Activated CD4-positive, alpha-beta memory T cell treated with anti-CD3 and anti-CD28 coated beads, Interleukin-2, amount 10 ng/mL, durations not matched to agents 7 days and 5 days (primary cell): ENCODE measurements around the gene DCAF10. TPM values are rescaled to one million over a fixed set of nuclear protein-coding genes. Genes with fewer than 3 reads are reported as not detected.

Experiments
- CTCF ChIA-PET: fragments of 350-600 bp; sonication (Branson Sonifier 250); formaldehyde crosslinking; loops from one replicate; lab custom pipeline; 2021; ENCODE audit warnings: antibody characterized with exemption, inconsistent platforms; lab: Charles Lee
- POLR2A ChIA-PET: fragments of 350-600 bp; sonication (Branson Sonifier 250); formaldehyde crosslinking; loops from one replicate; lab custom pipeline; 2021; ENCODE audit warnings: antibody characterized with exemption; lab: Charles Lee
- DNase-seq: peaks from one replicate; pipeline ENCODE4 v3.0.0-alpha.2; 2020
- H3K27ac Mint-ChIP-seq: one replicate; pipeline ENCODE4 v1.8.0; 2021; ENCODE audit warnings: mild to moderate bottlenecking, mixed read lengths
- H3K27me3 Mint-ChIP-seq: one replicate; pipeline ENCODE4 v1.8.0; 2021; ENCODE audit warnings: mixed read lengths
- H3K36me3 Mint-ChIP-seq: one replicate; pipeline ENCODE4 v1.8.0; 2021; ENCODE audit warnings: low read depth, mixed read lengths
- H3K4me1 Mint-ChIP-seq: one replicate; pipeline ENCODE4 v1.8.0; 2021; ENCODE audit warnings: mixed read lengths
- H3K4me3 Mint-ChIP-seq: one replicate; pipeline ENCODE4 v1.8.0; 2021; ENCODE audit warnings: mild to moderate bottlenecking, mixed read lengths
- H3K9me3 Mint-ChIP-seq: one replicate; pipeline ENCODE4 v1.8.0; 2021; ENCODE audit warnings: mixed read lengths
- total RNA-seq, 2 experiments: library from RNA; stranded (reverse); gene quantifications; one replicate each; pipeline ENCODE4 v1.2.3, GENCODE V29; 2021

The DCAF10 gene
- total RNA-seq, 2 experiments from 2014 or later = 18.7 to 20.7 TPM

DNA sequence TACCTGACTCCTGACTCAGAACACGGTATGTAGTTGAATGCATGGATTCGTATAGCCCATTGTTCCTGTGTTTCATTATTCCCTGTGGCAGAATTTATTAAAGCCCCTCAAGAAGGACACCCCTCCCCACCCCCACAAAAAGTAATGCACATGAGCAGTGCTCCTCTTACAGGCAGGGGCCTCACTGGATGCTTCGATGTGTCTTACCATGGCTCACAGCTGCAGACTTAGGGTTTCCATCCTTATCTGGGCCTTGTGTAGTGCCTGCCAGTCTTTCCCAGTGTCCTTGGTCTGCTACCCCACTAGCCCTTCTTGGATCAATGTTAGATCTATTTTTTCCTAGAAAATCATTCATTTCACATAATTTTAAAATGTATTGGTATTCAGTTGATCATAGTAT lies 30.6 kb upstream of the DCAF10 start:
- POLR2A ChIA-PET = interaction anchor here (1.1 to 1.9 kb wide), 2 partner anchors 9 to 13 kb away, joined by 5 read pairs; no protein-coding TSS in a partner anchor
- no peaks in the 10 kb centered on the region for H3K9me3 Mint-ChIP-seq
- no peak for DNase-seq

GRCh38 chr9:37775216-37775919 lies 25.2 kb upstream of the DCAF10 start:
- H3K36me3 Mint-ChIP-seq = peaks cover 55% of the 10 kb centered on the region
- H3K4me3 Mint-ChIP-seq = no peak overlapping the region
- DNase-seq = no peak
- no peaks in the 10 kb centered on the region for H3K27me3 Mint-ChIP-seq
- H3K27ac Mint-ChIP-seq = no peak overlapping the region
- no peaks in the 10 kb centered on the region for H3K4me1 Mint-ChIP-seq
- H3K9me3 Mint-ChIP-seq = no peaks in the 10 kb centered on the region
- ChIA-PET CTCF (interaction anchor here (2.0 kb wide), 1 partner anchor 27 kb away, joined by 7 read pairs; no protein-coding TSS in a partner anchor), POLR2A (interaction anchor here (2.9 kb wide), 1 partner anchor 9 kb away, joined by 12 read pairs; the partner anchor contains the start of gene EXOSC3)

More for the DNA sequence above, 30.6 kb upstream of the DCAF10 start:
- Mint-ChIP-seq H3K36me3 (peaks cover 50% of the 10 kb centered on the region), H3K4me1 (no peaks in the 10 kb centered on the region), H3K27me3 (no peaks in the 10 kb centered on the region), H3K27ac (no peak overlapping the region), H3K4me3 (no peak overlapping the region)
- CTCF ChIA-PET = interaction anchor here (0.7 to 1.5 kb wide), 2 partner anchors 15 to 318 kb away, joined by 4 read pairs; partner anchors contain the start of gene EXOSC3

DNA sequence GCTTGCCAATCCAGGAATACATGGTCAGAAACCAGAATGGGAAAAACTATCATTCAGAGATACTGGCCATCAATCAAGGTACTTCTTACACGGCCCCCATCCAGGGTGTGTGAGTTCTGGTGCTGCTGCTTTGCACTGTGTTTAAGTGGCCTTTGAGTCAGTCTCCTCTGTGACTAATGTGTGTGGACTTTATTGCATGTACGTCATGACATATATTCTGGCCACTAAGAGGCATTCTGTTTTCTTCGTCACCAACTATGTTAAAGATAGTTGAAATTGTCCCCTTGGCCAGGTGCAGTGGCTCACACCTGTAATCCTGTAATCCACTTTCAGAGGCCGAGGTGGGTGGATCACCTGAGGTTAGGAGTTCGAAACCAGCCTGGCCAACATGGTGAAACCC lies 24.3 kb upstream of the DCAF10 start:
- H3K36me3 Mint-ChIP-seq = peaks cover 64% of the 10 kb centered on the region
- H3K4me3 Mint-ChIP-seq = no peak overlapping the region
- no peak for DNase-seq
- ChIA-PET CTCF (no interaction called here), POLR2A (interaction anchor here (2.9 kb wide), 1 partner anchor 8 kb away, joined by 12 read pairs; the partner anchor contains the start of gene EXOSC3)
- no peaks in the 10 kb centered on the region for H3K9me3 Mint-ChIP-seq
- H3K27me3 Mint-ChIP-seq = no peaks in the 10 kb centered on the region
- no peak overlapping the region for H3K27ac Mint-ChIP-seq
- H3K4me1 Mint-ChIP-seq = peaks cover 9% of the 10 kb centered on the region

- CTCF ChIA-PET = interaction anchor here (1.2 kb wide), 1 partner anchor 19 kb away, joined by 3 read pairs; no protein-coding TSS in a partner anchor
- Mint-ChIP-seq H3K36me3 (peaks cover 73% of the 10 kb centered on the region), H3K9me3 (no peaks in the 10 kb centered on the region), H3K27me3 (no peaks in the 10 kb centered on the region), H3K4me3 (no peak overlapping the region), H3K27ac (no peak overlapping the region), H3K4me1 (peaks cover 29% of the 10 kb centered on the region)
- no peak for DNase-seq
- POLR2A ChIA-PET = interaction anchor here (1.4 kb wide), 1 partner anchor 9 kb away, joined by 5 read pairs; no protein-coding TSS in a partner anchor
Measured at GRCh38 chr9:37778534-37778933, 22.1 kb upstream of the DCAF10 start.

GRCh38 chr9:37784291-37784615 lies 16.3 kb upstream of the DCAF10 start:
- H3K27ac Mint-ChIP-seq = peak overlapping the region; percentile 95
- CTCF ChIA-PET = interaction anchor here (1.1 to 1.4 kb wide), 4 partner anchors 17 to 119 kb away, joined by 3 to 6 read pairs (median 4); partner anchors contain the start of gene DCAF10
- H3K4me1 Mint-ChIP-seq = peaks cover 47% of the 10 kb centered on the region
- POLR2A ChIA-PET = interaction anchor here (0.5 to 3.4 kb wide), 11 partner anchors 9 to 318 kb away, joined by 3 to 118 read pairs (median 10); partner anchors contain the start of genes DCAF10, POLR1E, SLC25A51 and TOMM5
- no peaks in the 10 kb centered on the region for H3K27me3 Mint-ChIP-seq
- H3K36me3 Mint-ChIP-seq = peaks cover 54% of the 10 kb centered on the region
- DNase-seq = no peak
- H3K9me3 Mint-ChIP-seq = no peaks in the 10 kb centered on the region
- peak overlapping the region; percentile 98 for H3K4me3 Mint-ChIP-seq

DNA sequence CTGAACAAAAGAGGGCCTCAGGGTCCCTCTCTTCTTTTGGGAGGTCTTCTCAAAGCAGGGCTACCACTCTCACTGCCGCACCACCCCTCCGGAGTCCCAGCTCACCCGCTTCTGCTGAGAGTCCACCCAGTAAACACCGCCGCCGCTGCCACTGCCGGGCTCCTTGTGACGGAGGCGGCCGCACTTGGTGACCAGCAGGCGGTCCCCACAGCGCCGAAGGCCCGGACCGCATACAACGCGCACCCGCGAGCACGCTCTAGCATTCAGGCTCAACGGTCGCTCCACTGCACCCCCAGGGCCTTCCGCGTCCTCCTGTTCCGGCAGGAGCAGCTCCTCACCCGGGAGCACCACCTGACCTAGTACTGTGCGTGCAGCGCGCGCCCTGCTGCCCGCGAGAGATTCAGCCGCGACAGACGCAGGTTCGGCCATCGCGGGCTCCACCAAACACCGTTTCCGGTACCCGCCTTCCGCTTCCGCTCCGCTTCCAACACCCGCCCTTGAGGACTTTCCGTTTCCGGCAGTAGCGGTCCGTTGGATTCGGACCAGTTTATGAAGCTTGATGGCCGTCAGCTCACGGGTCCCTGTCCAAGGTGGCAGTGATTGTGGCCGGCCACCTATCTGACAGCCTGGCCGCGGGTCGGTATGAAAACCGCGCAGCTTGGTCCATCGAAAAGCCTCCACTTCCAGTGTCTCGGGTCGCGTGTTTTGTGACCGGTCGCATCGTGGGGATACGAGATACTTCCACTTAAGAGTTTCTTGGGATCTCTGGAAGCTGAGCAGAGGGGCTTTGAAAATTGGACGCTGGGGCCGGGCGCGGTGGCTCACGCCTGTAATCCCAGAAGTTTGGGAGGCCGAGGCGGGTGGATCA lies 15.7 kb upstream of the DCAF10 start, which contains the start of gene EXOSC3:
Gene EXOSC3, minus strand, starts transcription at position 449 of the 868 bp plus-strand sequence. Its CDS starts 20 bp downstream, at position 429.
- Mint-ChIP-seq H3K36me3 (peaks cover 48% of the 10 kb centered on the region), H3K4me1 (peaks cover 47% of the 10 kb centered on the region), H3K27me3 (no peaks in the 10 kb centered on the region), H3K4me3 (peak within 1 kb of the TSS; percentile 98), H3K27ac (peak within 1 kb of the TSS; percentile 95), H3K9me3 (no peaks in the 10 kb centered on the region)
- DNase-seq = peak; percentile 90
- POLR2A ChIA-PET = interaction anchor here (0.5 to 3.4 kb wide), 18 partner anchors 9 to 639 kb away, joined by 3 to 118 read pairs (median 6); partner anchors contain the start of genes DCAF10, FBXO10, POLR1E and SLC25A51
- CTCF ChIA-PET = interaction anchor here (0.8 to 1.4 kb wide), 6 partner anchors 12 to 193 kb away, joined by 3 to 6 read pairs (median 4); partner anchors contain the start of gene DCAF10

GRCh38 chr9:37787059-37787458 lies 13.5 kb upstream of the DCAF10 start:
- Mint-ChIP-seq H3K4me1 (peaks cover 33% of the 10 kb centered on the region), H3K36me3 (peaks cover 33% of the 10 kb centered on the region), H3K9me3 (peaks cover 4% of the 10 kb centered on the region), H3K27ac (no peak overlapping the region), H3K4me3 (no peak overlapping the region), H3K27me3 (no peaks in the 10 kb centered on the region)
- ChIA-PET POLR2A (no interaction called here), CTCF (no interaction called here)
- no peak for DNase-seq

DNA sequence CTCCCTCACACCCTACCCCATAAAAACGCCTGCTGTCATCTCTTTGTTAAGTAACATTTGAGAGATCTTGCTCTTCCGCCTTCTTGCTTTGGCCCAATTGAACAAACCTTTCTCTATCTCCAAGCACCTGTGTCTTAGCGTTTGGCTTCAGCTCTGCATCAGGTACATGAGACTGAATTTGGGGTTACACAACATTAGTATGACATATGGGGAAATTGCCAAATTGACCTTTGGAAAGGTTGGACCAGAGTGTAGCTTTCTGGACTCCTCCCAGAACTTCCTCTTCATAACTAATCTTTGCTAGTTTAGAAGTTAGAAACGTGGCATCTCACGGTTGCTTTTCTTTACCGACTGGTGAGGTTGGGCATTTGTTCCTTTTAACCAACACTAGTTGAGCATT lies 12.3 kb upstream of the DCAF10 start:
- no peak overlapping the region for H3K4me3 Mint-ChIP-seq
- CTCF ChIA-PET = no interaction called here
- no peak overlapping the region for H3K27ac Mint-ChIP-seq

DNA sequence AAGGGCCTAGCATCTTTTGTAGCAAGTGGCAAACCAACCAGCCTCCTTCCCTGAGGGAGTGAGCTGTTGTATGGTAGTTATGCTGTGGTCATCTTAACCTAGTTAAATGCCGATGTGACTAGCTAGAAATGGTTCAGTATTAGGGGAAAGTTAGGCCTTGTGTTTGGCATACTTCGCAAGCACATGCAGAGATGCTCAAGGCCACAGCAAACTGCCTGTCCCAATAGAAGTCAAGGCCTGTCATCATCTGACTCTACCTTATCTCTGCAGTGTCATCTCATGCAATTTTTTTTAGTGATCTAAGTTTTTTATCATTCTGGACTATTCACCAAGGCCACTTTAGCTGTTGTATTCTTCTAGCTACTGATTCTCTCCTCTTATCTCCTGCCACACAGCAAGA lies 10.5 kb upstream of the DCAF10 start:
- Mint-ChIP-seq H3K9me3 (peaks cover 4% of the 10 kb centered on the region), H3K27me3 (peaks cover under 1% of the 10 kb centered on the region), H3K4me3 (no peak overlapping the region), H3K27ac (no peak overlapping the region), H3K4me1 (peaks cover 7% of the 10 kb centered on the region), H3K36me3 (peaks cover 8% of the 10 kb centered on the region)
- DNase-seq = no peak
- ChIA-PET POLR2A (interaction anchor here (1.5 kb wide), 1 partner anchor 11 kb away, joined by 7 read pairs; the partner anchor contains the start of gene DCAF10), CTCF (no interaction called here)

More for the DNA sequence above, 12.3 kb upstream of the DCAF10 start:
- H3K27me3 Mint-ChIP-seq = no peaks in the 10 kb centered on the region
- H3K36me3 Mint-ChIP-seq = peaks cover 22% of the 10 kb centered on the region
- H3K9me3 Mint-ChIP-seq = peaks cover 4% of the 10 kb centered on the region
- peaks cover 21% of the 10 kb centered on the region for H3K4me1 Mint-ChIP-seq
- no peak for DNase-seq
- POLR2A ChIA-PET = no interaction called here

DNA sequence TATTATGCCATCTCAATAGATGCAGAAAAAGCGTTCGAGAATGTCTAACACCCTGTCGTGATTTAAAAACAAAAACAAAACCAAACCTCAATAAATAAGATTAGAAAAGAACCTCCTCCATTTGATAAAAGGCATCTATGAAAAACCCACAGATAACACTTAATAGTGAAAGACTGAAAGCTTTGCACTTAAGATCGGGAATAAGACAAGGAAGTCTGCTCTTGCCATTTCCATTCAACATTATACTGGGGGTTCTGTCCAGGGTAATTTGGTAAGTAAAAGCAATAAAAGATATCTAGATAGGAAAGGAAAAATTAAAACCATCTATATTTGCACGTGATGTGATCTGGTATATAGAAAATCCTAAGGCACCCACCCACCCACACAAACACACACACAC lies 8.5 kb upstream of the DCAF10 start:
- Mint-ChIP-seq H3K36me3 (peaks cover 5% of the 10 kb centered on the region), H3K9me3 (peaks cover 4% of the 10 kb centered on the region), H3K4me1 (peaks cover 4% of the 10 kb centered on the region), H3K27me3 (peaks cover 5% of the 10 kb centered on the region), H3K4me3 (no peak overlapping the region), H3K27ac (no peak overlapping the region)
- ChIA-PET CTCF (no interaction called here), POLR2A (no interaction called here)
- no peak for DNase-seq

GRCh38 chr9:37796232-37796631 lies 4.4 kb upstream of the DCAF10 start:
- H3K27ac Mint-ChIP-seq = no peak overlapping the region
- H3K4me1 Mint-ChIP-seq = peaks cover 24% of the 10 kb centered on the region
- no peak overlapping the region for H3K4me3 Mint-ChIP-seq
- peaks cover 5% of the 10 kb centered on the region for H3K27me3 Mint-ChIP-seq
- H3K36me3 Mint-ChIP-seq = peaks cover 8% of the 10 kb centered on the region
- POLR2A ChIA-PET = no interaction called here
- no peak for DNase-seq
- peaks cover 1% of the 10 kb centered on the region for H3K9me3 Mint-ChIP-seq
- CTCF ChIA-PET = no interaction called here

DNA sequence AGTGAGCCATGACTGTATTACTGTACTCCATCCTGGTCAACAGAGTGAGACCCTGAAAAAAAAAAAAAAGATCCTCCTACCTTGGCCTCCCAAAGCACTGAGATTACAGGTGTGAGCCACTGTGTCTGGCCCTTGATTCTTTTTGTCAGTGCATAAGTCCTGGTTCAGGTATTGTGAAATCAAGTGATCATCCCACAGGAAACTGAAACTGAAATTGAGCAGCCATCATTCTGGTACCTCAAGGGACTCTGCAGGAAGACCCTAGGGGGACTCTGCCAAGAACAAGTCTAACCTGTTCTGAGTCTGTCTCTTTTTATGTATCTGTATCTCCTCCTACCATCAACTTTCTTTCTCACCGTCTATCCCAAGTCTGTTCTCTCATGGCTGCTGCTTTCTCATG lies 1.9 kb upstream of the DCAF10 start:
- Mint-ChIP-seq H3K27ac (peak overlapping the region; percentile 41), H3K9me3 (no peaks in the 10 kb centered on the region), H3K27me3 (peaks cover 5% of the 10 kb centered on the region), H3K4me1 (peaks cover 40% of the 10 kb centered on the region), H3K4me3 (peak overlapping the region; percentile 10), H3K36me3 (peaks cover 8% of the 10 kb centered on the region)
- ChIA-PET POLR2A (interaction anchor here (9.9 kb wide), 1 partner anchor 15 kb away, joined by 118 read pairs; the partner anchor contains the start of gene EXOSC3), CTCF (interaction anchor here (0.7 kb wide), 1 partner anchor 14 kb away, joined by 3 read pairs; no protein-coding TSS in a partner anchor)
- no peak for DNase-seq
